Uterus (tissue), 2 donors: ENCODE results near the gene FKRP.

Source experiments
- POLR2A ChIP-seq, 2 donors: fragments of 450-650 bp; IDR thresholded peaks; one replicate each; pipeline ENCODE4 v1.6.1; 2016; ENCODE audit warnings: antibody characterized with exemption in 2 of 2, mild to moderate bottlenecking in 1 of 2, moderate library complexity in 1 of 2
- TF ChIP-seq, protein P1 (sequence below), 4 experiments: fragments of 200-600 bp in 2 of 4; fragments of 450-650 bp in 2 of 4; sonication (generic) in 2 of 4; IDR thresholded peaks; one replicate each; pipeline ENCODE4 v1.5.1; 2016 to 2019; ENCODE audit warnings: antibody characterized with exemption in 4 of 4, mild to moderate bottlenecking in 2 of 4, moderate library complexity in 1 of 4

- TF ChIP-seq, protein P1, sequence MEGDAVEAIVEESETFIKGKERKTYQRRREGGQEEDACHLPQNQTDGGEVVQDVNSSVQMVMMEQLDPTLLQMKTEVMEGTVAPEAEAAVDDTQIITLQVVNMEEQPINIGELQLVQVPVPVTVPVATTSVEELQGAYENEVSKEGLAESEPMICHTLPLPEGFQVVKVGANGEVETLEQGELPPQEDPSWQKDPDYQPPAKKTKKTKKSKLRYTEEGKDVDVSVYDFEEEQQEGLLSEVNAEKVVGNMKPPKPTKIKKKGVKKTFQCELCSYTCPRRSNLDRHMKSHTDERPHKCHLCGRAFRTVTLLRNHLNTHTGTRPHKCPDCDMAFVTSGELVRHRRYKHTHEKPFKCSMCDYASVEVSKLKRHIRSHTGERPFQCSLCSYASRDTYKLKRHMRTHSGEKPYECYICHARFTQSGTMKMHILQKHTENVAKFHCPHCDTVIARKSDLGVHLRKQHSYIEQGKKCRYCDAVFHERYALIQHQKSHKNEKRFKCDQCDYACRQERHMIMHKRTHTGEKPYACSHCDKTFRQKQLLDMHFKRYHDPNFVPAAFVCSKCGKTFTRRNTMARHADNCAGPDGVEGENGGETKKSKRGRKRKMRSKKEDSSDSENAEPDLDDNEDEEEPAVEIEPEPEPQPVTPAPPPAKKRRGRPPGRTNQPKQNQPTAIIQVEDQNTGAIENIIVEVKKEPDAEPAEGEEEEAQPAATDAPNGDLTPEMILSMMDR (IDR thresholded peaks at IDR 0.05) = no peak
- no peak for TF ChIP-seq POLR2A (IDR thresholded peaks at IDR 0.05)
These were observed 29.2 kb upstream of the FKRP start for GRCh38 chr19:46716672-46717033.
